Measurements from ENCODE around the gene CCDC13.

Gene CCDC13

DNA sequence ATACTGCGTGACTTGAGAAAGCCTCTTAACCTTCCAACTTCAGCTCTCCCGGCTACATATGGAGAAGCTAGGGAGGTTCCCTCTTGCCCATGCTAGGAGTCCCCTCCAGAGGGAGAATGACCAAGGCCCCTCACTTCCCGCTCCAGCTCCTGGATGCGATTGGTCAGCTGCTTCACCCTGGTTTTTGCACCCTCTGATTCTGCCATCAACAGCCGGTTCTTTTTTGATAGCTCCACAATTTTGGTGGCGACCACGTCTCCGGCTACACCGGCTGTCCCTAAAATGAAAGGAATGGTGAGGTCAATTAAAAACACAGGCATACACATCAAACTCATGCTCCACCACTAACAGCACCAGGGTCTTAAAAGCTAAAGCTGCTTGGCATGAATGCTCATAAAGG, 20.6 kb downstream of the CCDC13 start:
- no peak for DNase-seq

DNA sequence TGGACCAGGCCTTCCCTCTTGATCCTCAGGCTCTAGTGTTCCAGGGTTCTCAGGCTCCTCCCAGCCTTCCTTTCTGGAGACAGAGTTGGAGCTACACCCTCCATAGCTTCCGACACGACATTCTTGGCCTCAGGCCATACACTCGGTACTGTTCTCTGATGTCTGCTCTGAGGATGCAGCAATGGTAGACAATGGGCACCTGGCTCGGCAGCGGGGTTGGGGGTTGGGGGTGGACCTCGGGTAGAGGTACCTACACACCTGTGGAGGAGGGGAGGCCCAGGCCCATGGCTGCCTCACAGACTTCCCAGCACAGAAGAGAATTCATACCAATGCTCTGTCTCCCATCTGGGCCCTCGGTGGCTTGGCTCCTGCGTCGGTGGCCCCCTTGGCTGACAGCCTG, 21.4 kb downstream of the CCDC13 start:
- no peak for DNase-seq

DNA sequence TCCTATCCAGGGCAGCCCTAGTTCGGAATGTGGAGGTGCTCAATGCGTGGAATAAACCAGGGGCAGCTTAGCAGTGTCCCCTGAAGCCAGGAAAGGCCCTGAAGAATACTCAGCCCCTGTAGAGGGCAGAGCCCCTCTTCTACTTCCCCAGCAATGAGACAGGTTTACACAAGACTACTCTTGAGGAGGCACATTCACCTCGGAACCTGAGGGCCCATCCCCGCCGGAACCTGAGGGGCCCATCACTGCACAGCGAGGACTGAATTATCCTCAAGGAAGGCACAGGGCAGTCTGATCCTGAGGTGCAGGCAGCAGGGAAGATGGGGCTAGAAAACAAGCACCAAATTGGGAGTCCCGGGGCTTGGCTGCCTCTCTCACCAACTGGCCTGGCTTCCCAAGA, 22.2 kb downstream of the CCDC13 start:
- DNase-seq = no peak

DNA sequence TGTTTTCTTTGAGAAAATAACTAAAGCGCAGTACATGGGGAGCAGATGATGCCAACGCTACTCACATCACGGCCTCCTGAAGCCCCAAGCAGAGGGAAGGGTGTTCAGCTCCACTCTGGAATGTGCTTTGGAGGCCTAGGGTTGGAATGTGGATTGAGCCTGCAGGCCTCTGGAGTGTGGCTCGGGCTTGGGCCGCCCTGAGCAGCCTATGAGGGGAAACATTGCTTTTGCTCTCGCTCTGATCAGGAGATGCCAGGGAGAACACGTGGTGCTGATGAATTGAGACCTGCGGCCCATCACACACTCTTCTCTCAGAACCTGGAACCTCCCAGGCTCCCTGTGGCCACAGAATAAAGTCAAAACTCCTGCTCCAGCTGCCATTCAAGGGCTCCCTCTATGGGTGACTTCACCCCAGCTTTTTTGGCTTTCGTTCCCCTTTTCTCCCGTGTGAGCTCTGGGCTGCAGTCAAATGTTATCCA, 23.3 kb downstream of the CCDC13 start:
- peak; percentile 52 to 71 for DNase-seq

DNA sequence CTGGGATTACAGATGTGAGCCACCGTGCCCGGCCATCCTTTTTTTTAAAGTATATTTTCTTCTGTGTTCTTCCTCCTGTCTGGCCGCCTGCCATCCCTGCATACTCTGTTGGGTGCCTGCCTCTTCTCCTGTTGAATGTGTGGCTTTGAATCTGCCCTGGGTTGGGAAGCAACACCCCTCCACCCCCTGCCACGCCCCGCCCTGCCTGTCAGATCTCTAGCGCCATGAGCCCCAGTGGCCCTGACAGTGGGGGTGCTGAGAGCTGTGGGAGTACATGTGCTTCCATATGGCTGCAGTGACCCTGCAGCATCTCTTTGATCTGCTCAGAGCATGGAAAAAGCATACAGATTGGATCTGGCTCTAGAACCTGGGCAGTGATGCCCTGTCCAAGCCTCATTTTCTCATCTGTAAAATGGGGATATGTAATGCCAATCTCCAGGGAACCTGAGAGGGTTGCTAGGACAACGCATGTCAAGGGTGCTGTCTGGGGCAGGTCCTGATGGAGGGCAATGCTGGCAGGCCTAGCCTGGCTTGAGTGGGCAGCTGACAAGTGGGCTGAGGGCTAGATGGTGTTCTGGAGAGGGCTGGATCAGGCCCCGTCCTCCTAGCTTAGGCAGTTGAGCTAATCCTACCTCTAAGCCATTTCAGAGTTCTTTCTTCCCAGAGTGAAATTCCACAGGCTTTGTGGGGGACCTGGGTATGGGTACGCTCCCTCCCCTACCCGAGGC, 23.9 kb downstream of the CCDC13 start:
- DNase-seq = no peak

DNA sequence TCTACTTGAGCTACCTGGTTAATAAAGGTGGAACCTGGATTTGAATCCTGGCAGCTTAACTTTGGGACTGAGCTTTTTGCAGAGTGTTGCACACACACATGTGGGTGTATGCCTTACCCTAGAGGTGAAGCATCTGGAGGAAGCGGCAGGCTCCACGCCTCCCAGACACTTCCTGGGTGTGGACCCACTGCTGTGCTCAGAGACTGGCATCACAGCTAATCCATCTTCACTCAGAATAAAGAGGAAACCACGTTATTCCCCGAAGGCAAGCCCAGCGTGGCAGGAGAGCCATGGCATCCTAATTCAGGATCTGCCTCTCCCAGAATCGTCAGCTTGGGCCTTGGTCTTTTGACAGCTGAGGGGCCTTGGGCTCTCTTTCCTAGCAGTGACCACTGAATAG, 25.5 kb downstream of the CCDC13 start:
- DNase-seq = no peak

DNA sequence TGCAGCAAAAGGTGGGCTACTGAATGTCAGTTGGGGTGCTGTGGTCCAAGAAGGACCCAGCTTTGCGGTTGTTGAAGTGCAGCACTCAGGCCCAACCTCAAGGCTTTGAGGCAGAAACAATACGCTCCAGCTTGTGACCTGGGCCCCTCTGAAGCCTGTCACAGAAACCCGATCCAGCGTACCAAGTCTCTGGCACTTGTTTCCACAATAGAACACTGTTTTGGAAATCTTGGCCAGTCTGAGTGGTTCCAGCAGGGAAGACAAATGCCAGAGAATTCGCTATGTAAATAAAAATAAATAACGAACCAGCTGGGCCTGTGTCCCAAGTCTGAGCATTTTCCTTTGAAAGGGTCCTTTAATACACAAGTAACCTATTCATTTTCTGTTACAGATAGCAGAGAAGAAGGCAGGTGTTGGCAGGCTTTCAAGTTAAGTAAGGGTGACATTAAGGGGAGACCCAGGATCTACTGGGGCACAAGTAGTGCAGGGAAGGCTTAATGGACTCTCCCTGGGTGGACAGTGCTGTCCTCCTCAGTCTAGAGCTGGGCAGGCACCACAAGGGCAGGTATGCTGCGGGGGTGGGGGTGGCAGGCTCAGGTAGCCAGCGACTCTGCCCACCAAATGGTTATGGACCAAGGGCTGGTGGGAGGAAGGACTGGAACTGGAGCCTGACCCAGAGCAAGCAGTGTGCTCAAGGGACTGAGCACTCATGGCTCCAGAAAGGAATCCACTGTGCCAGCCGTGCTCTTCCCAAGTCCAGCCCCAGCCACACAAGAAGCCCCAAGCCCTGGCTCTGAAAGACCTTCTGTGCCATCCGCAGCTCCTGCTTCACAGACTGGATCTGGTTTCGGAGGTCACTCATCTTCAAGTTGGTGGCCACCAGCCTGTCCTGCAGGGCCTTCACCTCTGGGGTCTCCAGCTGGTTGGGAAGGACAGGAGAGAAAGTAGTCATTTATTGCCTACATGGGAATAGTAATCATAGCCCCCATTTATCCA, 26.3 kb downstream of the CCDC13 start:
- peak; percentile 53 to 74 for DNase-seq

DNA sequence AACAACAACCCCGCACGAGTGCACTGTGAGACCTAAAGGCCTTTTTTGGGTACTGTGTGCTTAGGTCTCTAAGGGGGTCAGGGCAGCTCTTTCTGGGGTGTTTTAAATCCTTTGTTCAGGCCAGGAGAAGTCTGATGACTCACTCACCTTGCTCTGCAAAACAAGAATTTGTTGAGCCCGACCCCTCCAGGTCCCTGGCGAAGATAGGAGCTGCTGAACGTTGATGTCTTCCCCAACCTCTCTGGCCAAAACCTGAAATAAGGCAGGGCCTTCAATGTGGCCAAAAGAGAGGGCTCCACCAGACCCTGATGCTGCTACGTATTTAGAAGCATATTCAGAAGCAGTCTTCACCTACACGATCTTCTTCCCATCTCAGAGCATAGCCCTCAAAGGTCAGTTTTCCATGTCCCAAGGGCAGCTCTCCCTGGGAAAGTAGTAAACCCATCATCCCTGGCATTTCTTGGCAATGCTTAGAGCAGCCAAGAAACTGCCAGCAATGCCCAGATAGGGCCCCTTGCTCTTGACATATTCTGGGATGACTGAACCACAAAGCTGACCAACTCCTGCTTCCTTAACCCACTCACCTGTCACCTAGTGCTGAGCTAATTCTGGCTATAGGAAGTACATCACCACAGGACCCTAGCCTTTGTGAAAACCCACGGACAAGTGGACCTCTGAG, 27.1 kb downstream of the CCDC13 start:
- DNase-seq = no peak

DNA sequence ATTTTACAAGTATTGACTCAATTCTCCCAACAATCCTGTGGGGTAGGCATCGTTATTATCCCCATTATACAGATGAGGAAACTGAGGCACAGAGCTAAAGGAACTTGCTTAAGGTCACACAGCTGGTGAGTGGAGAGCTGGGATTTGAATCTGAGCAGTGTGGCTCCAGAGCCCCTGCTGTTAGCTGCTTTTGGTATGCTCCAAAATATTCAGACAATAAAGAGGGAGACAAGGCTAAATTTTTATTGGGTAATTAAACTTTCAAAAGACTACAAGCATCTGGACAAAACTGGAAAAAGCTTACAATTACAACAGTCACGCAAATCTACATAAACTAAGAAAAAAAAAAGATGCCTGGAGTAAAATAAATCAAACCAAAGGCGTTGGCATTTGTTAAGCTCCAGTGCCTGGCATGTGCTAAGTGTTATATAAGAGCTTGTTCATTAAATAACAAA, 27.7 kb downstream of the CCDC13 start:
- no peak for DNase-seq

DNA sequence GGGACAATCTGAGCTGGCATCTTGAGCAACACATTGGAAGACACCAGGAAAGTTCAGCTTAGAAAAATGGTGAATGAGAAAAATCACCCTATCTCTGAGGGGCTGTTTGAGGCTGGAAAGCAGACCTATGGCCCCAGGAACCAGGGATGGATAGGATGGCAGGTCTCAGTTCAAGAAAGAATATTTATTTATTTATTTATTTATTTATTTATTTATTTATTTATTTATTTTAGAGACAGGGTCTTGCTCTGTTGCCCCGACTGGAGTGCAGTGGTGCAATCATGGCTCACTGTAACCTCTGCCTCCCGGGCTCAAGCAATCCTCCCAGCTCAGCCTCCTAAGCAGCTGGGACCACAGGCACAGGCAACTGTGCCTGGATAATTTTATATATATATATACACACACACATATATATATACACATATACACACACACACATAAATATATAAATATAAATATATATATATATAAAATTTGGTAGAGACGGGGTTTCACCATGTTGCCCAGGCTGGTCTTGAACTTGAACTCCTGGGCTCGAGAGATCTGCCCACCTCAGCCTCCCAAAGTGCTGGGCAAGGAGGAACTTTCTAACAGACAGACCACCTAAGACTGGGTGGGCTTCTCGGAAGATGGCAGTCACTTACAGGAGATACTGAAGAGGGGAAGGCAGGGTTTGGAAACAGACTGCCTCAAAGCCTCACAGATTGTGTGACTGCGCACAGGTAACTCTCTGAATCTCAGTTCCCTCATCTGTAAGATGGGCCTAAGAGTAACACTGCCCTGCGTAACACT, 29.7 kb downstream of the CCDC13 start:
- no peak for DNase-seq

DNA sequence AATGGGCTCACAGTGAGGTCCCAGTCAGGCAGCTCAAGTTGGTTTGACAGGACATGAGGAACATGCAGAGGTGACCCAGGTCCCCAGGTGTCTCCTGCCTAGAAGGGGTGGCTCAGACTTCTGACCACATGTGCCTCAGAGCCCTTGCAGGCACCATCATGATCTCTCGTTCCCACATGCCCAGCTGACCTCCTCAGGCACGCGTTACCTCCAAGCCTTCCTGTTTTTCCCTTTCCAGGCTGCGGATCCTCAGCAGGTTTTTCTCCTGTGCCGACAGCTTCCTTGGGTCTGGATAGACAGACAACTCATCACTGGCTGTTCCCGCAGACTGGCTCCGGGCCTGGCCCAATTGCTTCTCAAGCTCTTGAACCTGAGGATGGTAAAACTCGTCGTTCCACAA, 30.4 kb downstream of the CCDC13 start:
- no peak for DNase-seq

DNA sequence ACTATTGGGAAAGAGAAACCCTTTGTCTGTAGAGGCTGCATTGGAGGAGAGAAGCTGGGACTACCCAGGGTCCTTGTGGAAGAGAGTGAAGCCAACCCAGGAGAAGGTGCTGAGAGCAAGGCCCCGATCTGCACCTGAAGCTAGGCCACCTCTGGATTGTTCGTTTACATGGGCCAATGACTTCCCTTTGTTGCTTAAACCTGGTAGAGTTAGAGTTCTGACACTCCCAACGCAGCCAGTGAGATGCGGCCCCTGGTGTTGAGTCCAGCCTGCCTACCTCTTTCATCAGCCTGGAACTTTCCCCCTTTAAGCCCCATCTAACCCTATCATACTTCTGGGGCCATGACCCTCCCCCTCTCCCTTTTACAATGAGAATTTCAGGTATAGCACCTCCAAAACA, 30.8 kb downstream of the CCDC13 start:
- no peak for DNase-seq

DNA sequence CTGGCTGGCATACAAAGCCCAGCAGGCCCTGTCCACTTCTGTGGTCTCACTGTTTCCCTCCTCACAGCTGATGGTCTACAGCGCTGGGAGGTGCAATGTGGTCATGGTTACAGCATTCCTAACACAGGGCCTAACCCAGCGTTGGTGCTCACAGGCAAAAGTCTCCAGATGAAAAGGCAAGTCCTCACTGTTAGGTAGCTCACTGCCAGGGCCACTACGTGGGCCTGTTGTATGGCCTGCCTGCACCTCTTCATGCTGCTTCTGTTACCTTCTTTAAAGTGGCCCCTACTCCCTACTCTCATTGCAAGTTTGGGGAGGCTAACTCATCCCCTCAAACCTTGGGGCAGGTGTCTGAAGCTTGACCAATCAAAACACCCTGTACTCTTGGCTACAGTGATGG, 31.3 kb downstream of the CCDC13 start:
- DNase-seq = no peak

DNA sequence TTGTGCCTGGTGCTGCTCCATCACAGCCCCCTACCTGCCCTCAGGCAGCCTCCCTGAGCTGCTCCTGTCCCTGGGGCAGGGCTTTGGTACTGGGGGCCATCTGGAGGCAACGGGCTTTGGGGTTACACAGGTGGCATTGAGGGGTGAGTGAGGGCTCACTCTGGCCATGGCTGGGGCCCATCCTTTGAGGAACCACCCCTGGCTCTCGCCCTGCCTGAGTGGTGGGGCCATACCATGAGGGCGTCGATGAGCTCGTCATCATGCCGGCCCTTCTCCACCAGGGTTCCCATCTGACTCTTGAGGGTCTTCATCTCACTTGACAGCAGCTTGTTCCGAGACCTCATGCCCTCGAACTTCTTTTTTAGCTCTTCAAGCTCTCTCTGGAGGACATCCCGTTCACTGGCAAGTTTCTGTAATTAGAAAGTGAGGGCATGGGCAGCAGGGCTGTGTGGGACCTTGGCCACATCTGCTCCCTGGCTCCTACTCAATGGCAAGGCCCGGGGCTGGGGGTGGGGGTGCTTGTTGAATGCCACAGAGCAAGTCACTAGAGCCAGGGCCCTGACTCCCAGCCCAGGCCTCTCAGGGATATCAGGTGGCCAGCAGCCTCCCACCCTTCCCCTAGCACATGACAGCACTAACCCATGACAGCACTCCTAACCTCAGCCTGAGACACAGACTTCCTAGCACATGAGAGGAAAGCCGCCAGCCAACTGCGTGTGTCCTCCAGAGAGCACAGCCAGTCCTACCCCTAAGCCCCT, 33.5 kb downstream of the CCDC13 start:
- peak; percentile 82 to 85 for DNase-seq

DNA sequence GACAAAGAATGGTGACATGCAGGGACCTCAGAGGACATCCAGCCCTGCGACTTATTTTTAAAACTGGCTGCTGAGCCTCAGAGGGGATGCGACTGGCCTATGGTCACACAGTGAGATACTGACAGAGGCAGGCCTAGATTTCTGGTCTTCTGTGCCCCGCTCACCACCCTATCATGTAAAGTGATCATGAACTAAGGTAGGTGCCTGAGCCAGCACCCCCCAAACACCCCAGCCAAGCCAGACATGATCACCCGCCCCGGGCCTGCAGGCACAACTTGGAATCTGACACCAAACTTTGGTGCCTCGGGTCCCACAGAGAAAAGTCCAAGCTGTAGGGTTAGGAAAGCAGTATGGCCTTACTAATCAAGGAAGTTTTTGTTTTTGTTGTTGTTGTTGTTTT, 36.5 kb downstream of the CCDC13 start:
- no peak for DNase-seq

DNA sequence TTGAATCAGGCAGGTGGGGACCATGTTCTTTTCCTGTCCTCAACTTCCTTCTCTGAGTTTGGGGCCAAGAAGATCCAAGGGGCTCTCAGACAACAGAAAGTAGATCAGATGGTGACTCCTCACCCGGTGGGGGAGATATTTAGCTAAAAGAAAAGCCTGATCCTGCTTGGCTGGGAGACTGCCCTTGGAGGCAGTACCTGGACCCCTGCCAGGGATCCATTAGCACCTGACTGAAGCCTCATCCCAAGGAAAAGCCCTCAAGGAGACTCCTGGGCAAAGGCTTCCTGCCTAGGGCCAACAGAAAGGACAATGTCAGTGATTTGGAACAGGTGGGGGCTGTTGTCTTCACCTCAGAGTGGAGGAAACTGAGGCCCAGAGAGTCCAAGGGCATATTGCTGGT, 37.0 kb downstream of the CCDC13 start:
- DNase-seq = no peak

DNA sequence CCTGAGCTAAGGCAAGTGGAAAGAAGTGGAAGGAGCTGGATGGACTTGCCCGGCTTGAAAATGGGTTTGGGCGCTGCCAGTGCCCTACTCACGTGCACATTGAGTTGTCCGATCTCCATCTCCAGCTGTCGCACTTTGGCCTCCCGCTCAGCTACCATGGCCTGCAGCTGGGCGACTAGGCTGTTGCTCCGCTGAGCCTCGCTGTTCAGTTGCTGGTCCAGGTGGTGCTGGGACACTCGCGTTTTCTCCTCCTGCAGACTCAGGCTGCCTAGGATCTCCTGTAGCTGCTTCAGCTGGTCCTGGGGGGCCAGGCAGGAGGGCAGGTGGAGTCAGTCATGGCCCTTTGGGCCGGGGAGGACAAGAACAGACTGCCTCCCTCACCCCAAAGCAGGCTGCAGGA, 37.4 kb downstream of the CCDC13 start:
- DNase-seq = no peak

DNA sequence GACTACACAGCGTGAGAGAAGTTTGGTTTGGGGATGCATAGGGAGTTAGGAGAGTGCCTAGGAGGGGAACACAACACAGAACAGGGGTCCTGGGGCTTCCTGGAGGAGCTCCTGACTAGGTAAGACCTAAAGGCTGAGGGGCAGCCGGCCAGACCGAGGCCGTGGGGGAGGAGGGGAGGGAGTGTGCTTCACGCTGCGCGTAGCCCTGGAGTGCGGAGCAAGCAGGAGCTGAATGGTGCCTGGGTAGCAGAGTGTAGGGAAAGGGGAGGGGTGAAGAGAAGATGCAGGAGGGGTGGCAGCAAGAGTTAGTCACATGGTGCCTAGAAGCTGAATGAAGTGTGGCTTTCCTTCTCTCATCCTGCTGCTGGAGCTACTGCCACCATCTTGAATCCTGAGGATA, 38.0 kb downstream of the CCDC13 start:
- DNase-seq = no peak

DNA sequence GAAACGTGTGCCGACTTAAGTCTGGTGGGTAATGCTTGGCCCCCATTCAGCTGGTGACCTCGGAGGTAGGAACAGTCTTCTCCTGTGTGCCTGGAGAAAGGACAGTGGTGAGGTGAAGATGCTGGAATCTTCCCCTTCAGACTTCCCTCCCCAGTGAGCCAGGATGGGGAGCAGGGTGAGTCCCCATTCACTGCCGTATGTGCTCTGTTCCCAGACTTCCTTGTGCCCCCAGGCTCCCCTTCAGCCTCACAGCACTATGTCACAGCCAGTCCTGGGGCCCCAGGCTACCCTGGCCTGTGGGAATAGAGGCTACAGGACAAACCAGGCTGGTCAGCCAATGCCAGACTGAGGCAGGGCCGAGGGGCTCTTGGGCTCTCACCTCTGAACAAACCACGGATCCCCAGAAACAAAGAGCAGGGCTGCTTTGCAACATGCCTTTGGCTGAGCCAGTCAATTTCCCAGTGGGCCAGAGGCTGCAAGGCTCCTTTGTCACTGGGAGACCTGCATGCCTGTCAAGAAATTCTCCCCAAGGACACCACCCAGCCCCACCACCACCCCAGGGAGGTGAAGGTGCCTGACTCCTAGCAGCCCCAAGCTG, 38.7 kb downstream of the CCDC13 start:
- no peak for DNase-seq

DNA sequence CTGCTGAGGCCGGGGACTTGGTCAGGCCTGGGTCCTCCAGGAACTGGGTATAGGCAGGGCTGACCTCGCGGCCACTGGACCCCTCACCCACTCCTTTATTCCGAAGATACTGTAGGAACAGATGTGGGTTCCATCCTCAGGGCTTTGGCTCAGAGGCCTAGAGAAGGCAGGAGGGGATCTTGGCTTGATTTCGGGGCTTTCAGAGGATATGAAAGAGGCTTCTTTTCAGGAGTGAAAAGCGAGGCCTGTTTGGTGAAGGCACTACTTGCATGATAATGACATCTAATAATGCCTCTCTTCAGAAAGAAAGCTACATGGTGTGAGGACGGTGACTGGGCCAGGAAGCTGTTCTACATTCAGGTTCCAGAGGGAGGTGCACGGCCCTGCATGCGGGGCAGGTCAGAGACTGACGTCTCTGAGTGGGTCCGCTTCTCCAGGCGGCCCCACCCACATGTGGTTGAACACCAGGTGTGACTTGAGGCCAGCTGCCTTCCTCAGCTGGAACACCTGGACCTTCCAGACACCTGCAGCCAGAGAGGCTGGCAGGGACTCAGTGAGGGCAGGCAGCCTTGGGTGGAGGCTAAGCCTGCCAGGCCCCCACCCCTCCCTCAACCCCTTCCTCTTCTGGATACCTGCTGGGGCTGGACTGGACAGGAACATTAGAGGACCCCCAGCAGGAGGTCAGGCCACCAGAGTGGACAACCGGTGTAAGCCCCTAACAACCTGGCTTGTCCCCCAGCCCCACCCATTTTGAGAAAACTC, 39.4 kb downstream of the CCDC13 start:
- DNase-seq = peak; percentile 72 to 95

Data from hippocampal formation (tissue), 2 donors.